ENCODE data around the gene KBTBD2. TPM values are rescaled to one million over a fixed set of nuclear protein-coding genes. Genes with fewer than 3 reads are reported as not detected.
"Not testable (repeated sequence)": the region's sequence is repeated elsewhere in the genome, so short reads cannot be mapped to it uniquely, and the experiment has no call there.

KBTBD2 gene
- total RNA-seq, 1 donor from 2014 or later, result 27.0 TPM

DNA sequence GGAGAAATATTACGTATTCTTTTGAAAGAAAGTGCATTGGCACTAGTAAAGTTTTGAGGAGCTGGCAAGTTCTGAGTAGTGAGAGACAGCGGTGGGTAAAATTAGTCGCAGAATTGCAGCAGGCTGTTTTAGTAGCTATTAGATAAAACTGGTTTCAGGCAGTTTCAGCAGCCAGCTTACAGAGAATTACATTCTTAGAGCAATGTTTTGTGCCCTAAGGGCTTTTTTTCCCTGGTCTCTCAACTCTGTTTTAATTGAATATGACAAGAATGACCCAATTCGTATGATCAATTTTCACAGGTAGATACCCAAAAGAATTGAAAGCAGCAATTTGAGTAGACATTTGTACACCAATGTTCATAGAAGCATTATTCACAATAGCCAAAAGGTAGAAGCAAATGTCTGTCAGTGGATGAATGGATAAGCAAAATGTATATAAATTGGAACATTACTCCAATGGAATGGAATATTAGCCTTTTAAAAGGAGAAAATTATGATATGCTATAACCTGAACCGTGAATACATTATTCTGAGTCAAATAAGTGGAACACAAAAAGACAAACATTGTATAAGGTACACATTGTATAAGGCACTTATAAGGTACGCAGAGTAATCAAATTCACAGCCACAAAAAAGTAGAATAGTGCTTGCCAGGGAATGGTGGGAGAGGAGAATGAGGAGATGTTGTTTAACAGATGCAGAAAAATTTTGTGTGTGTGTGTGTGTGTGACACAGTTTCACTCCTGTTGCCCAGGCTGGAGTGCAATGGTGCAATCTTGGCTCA is 5.2 kb upstream of the KBTBD2 start:
- intact Hi-C loops (cut with DNase I), result no loop called here
- DNase-seq (ENCODE audit: missing footprints), result no peak
- no peak for ATAC-seq

DNA sequence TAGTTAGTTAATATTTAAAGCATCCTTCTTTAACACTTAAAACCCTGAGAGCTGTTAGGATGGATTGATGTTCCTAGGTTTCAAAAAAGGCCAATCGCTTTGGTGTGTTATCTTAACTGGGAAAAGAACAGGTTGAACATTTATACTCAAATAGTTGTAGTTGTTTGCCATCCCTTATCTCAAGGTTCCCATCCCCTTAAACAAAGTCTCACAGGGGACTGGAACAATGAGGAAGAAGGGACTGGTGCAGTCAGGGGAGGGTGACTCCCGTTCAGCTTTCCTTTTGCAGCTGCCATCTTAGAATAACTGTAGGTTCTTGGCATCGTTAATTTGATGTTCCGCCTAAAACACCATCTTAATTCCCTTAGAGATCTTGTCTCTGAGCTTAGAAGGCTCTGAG is 2.6 kb upstream of the KBTBD2 start:
- DNase-seq (ENCODE audit: missing footprints) (no peak), ATAC-seq (no peak)
- intact Hi-C loops (cut with DNase I), result loop anchor here (5.0 kb wide), 2 partner anchors 63 to 92 kb away; partner anchors contain the start of gene FKBP9

DNA sequence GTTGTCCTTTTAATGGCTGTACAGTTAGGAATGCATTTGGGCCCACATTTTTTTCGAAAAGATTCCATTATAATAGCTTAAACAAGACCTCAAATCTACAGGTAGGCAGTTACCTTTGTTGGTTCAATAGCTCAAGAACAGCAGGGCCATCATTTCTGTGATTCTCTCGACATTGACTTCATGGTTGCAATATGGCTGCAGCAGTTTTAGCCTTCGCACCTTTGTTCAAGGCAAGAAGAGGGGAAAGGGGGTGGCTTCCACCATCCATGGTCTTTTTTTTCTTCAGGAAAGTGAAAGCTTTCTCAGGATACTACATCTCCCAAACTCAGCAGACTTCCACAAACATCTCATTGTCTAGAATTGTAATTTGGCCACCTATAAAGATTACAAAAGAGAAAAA is 2.2 kb upstream of the KBTBD2 start:
- intact Hi-C loops (cut with DNase I), result loop anchor here (2.0 to 5.0 kb wide), 3 partner anchors 47 to 91 kb away; partner anchors contain the start of gene FKBP9
- ATAC-seq, result no peak
- no peak for DNase-seq (ENCODE audit: missing footprints)

DNA sequence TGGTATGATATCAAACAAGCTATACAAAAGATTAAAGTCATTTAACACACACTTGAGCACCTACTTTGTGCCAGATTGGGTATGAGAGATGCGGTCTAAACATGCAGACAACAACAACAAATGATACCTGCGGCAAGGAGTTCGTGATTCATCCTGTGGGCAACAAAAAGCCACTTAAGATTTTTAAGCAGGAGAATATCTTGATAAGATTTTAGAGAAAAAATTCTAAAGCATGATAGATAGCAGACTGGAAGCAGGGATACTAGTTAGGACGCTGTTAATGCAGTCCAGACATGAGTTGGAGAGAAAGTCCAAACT is 1.6 kb upstream of the KBTBD2 start:
- DNase-seq (ENCODE audit: missing footprints) (no peak), ATAC-seq (no peak)
- intact Hi-C loops (cut with DNase I), result loop anchor here (2.0 to 5.0 kb wide), 3 partner anchors 46 to 91 kb away; partner anchors contain the start of gene FKBP9

DNA sequence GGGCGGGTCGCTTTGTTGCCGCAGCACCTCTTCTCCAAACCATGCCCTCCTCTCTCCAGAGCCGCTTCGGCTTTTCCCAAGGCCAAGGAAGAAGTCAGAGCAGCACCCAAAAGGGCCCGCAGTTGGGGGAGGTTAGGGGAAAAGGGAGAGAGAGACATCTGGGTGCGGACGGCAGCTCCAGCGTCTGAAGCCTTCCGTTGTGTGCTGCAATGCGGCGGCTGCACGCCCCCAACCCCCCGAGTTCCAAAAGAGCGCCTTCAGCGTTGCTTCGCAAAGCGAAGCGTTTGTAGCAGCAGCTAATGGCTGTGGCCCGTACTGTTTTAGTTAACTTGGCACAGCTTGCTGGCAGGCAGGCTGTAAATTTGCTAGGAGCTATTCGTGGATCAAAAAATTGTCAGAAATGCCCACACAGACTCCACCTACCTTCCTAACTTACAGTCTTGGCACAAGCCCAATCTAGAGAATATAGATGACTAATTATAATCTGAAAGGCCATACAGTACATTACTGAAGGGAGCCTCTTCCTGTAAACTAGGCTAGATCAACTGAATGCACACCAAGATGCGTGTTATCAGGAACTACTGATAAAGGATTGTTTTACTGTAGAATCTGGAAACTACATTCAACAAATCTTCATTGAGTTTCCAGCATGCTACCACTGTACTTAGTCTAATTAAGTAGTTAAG is 1.1 kb upstream of the KBTBD2 start:
- intact Hi-C loops (cut with DNase I), result loop anchor here (1.0 to 5.0 kb wide), 4 partner anchors 46 to 90 kb away; partner anchors contain the start of gene FKBP9
- ATAC-seq, result peak; percentile 33

DNA sequence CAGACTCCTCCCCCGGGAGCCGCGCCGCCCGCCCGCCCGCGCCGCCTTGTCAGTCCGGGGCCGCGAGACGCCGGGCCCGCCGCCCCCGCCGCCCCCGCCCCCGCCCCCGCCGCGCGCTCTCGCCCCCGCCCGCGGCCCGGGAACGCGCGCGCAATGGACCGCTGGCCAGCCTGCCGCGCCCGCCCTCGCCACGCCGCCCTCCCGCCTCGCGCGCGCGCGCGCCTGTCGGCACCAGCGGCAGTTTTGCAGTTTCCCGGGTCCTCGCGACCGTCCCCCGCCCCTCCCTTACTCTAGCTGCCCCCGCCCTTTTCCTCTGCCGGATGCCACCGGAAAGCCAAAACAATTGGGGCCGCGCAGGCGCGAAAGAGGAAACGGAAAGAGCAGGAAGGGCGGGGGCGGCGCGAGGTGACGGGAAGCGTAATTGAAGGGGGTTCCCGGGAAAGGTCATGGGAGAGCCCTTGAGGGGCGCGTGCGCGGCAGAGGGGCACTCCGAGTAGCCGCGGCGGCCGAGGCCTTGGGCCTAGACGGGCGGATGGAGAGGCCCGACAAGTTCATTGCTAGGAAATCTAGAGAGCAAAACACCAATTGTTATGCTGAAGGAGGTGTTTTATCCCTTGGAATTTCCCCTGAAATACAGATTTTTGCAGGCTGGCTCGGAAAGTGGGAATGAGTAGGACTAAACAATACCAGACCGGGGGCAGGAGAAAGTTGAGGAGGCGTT is 400 bp upstream of the KBTBD2 start:
- peak; percentile 99 for DNase-seq (ENCODE audit: missing footprints)
- intact Hi-C loops (cut with DNase I), result loop anchor here (1.0 to 5.0 kb wide), 4 partner anchors 45 to 90 kb away; partner anchors contain the start of gene FKBP9
- peak; percentile 89 for ATAC-seq

More for the DNA sequence above, 1.1 kb upstream of the KBTBD2 start:
- DNase-seq (ENCODE audit: missing footprints), result peak; percentile 68

DNA sequence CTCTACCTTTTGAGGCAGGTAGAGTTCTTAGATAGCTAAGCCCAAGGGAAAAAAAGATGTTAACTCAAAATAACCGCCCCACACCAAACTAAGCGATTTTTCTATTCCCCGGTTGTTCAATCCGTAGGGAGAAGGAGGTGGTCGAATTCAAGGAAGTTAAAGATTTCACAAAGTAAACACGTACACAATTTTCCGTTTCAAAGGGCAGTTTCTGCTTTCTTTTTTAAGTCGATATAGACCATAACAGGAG is 842 bp downstream of the KBTBD2 start:
- DNase-seq (ENCODE audit: missing footprints) (no peak), ATAC-seq (no peak)
- intact Hi-C loops (cut with DNase I), result loop anchor here (5.0 kb wide), 2 partner anchors 67 to 88 kb away; partner anchors contain the start of gene FKBP9

DNA sequence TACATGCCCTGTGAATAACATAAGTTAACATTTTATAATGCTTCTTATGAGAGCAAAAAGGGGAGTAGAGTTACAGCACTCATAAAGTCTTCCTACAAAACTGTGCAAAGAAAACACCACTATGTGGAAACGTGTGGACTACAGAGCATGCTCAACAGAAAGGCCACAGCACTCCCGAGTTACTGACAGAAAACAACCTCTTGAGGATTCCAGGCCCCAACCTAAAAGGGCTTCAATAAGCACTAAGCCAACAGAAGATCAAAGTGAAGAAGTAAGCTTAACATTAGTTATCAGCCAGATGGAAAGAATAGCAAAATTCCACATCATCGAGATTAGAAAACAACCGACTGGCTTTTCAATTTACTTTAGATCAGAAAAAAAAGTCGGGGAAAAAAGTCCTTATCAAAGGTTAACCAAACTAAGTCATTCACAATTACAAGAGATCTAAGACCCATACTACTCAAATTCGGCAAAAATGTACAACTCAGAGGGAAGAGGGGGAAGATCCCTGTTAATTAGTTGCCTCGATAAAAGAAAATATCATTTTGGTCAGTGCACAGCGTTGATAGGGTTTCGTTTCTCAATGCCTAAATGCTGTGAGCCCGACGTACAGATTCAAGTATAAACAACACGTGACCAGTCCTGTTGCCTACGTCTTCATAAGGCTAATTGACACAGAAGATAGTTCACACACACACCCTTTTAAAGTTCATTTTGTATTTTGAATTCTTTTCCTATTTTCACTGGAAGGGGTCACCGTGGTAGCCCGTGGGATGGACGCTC is 1.4 kb downstream of the KBTBD2 start:
- intact Hi-C loops (cut with DNase I), result loop anchor here (5.0 kb wide), 2 partner anchors 67 to 88 kb away; partner anchors contain the start of gene FKBP9
- DNase-seq (ENCODE audit: missing footprints) (no peak), ATAC-seq (no peak)

DNA sequence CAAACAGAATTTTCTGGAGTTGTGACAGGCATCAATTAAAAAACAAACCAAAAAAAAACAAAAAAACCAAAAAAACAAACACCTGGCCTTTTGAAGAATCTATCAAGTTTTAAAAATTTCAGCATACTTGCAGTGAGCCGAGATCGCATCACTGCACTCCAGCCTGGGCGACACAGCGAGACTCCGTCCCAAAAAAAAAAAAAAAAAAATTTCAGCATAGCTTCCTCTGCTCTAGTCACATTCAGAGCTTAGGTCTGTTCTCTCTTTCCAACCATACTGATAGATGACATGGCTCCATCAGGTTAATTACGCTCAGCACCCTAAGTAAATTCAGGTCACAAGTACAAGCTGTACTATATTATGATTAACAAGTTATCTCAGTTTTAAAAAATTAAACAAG is 3.1 kb downstream of the KBTBD2 start:
- ATAC-seq, result no peak
- intact Hi-C loops (cut with DNase I), result no loop called here
- no peak for DNase-seq (ENCODE audit: missing footprints)

DNA sequence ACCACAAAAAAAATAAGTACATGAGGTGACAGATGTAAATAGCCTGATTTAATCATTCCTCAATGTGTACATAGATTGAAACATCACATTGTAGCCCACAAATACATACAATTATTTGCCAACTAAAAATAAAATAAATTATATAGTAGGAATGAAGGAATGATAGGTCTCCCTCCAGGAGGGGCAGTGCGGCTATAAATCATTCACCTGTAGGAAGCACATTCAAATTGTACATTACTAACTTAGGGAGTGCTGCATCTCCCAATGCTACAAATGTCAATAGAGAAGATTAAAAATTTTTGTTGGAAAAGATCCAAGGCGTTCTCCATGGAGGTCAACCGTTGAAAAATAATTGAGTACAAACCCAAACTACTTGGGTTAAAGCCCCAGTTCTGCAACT is 4.2 kb downstream of the KBTBD2 start:
- intact Hi-C loops (cut with DNase I), result no loop called here
- ATAC-seq, result no peak
- no peak for DNase-seq (ENCODE audit: missing footprints)

DNA sequence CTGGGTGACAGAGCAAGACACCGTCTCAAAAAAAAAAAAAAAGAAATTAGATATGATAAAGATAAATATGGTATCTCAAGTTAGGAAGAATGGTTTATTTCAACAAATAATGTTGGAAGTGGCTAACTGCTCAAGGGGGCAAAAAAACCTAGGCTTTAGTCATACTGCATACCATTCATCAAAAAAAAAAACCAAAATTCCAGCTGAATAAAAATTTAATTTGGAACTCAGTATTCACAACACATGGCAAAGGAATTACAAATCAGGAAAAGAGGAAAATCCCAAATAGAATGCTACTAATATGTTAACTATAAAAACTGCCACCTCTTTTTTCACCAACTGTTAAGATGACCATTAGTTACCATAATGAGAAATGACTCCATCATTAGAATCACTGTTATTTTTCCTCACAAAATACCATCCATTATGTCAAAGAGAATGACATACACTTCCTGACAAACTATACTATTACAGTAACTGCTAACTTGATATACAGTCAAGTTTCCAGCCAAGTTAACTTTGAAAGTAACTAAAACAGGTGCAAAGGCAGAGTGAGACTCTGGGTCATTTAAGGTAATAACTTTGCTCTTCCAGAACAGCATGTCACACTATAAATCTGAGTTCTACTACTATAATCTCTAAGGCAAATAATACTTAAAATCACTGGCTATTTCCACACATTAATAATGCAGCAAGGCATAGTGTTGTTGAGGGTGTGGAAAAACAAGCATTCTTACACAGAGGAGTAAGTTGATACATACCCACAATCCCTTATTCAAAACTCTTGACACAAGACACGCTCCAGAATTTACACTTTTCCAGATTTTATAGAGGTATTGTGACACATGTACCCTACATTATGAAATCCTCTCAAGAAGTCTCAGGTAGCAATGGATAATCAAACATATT is 10.2 kb downstream of the KBTBD2 start:
- intact Hi-C loops (cut with DNase I), result no loop called here
- ATAC-seq (peak; percentile 17), DNase-seq (ENCODE audit: missing footprints) (no peak)

DNA sequence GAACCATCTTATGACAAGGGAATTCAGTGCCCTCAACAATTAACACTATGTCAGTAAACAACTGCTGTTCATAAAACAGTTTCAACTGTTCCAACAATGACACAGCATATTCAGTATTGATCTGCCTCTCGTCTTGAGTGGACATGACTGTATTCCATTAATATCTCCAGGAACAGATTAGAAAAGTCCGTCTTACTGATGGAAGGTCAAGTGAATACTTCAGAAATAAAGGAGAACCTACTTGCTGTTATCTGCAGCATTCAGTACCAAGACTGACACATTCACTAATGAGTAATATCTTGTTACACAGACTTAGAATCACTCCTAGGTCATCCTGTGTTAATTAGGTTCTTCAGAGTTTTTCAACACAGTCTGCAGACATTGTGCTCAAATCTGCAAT is 12.1 kb downstream of the KBTBD2 start:
- ATAC-seq (no peak), DNase-seq (ENCODE audit: missing footprints) (no peak)
- intact Hi-C loops (cut with DNase I), result no loop called here

DNA sequence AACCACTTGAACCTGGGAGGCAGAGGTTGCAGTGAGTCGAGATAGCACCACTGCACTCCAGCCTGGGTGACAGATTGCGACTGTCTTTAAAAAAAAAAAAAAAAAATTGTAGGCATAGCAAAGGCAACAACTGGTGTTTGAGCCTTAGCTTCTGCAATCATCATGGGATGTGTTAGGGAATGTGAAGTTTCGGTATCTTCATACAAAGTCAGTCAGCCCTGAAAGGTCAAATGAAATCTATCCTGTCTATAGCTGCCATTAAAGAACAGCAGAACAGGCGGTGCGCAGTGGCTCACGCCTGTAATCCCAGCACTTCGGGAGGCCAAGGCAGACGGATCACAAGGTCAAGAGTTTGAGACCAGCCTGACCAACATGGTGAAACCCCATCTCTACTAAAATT is 13.5 kb downstream of the KBTBD2 start:
- ATAC-seq; DNase-seq (ENCODE audit: missing footprints); intact Hi-C loops (cut with DNase I): not testable (repeated sequence)

DNA sequence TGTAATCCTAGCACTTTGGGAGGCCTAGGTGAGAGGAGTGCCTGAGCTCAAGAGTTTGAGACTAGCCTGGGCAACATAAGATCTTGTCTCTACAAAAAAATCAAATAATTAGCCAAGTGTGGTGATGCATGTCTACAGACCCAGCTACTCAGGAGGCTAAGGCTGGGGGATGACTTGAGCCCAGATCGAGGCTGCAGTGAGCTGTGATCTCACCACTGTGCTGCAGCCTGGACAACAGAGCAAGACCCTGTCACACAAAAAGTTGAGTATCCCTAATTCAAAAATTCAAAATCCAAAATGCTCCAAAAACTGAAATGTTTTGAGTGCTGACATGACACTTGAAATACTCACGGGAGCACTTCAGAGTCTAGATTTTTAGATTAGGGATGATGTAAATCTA is 19.1 kb downstream of the KBTBD2 start:
- ATAC-seq, result peak; percentile 17
- intact Hi-C loops (cut with DNase I), result no loop called here
- DNase-seq (ENCODE audit: missing footprints), result no peak

DNA sequence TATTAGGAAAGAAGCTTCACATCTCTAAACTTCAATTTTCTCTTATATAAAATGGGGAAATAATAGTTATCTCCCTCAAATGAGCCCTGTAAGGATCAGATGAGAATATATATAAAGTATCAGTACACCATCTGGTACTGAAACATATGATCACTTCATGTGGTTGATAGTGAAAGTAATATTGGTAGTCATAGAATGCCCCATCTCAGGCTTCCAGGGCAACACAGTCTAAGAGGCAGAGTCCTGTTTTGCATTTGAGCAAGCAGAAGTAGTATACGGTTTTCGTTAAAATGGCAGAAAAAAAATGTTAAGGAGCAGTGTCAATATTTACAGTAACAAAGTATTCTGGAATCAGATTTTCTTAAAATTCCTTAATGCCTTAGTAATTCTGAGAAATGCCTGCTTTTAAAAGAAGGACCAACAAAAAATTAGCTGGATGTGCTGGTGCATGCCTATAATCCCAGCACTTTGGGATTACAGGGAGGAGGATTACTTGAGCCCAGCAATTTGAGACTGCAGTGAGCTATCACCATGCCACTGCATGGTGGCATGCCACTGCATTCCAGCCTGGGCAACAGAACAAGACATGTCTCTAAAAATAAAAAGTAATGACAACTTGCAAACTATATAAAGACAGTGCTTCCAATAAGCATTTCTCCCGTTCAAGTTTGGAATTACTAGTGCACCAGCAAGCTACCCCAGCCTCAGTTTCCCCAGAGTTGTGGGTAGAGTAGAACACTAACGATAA is 19.8 kb downstream of the KBTBD2 start:
- DNase-seq (ENCODE audit: missing footprints), result no peak
- ATAC-seq, result peak; percentile 34
- intact Hi-C loops (cut with DNase I), result no loop called here

DNA sequence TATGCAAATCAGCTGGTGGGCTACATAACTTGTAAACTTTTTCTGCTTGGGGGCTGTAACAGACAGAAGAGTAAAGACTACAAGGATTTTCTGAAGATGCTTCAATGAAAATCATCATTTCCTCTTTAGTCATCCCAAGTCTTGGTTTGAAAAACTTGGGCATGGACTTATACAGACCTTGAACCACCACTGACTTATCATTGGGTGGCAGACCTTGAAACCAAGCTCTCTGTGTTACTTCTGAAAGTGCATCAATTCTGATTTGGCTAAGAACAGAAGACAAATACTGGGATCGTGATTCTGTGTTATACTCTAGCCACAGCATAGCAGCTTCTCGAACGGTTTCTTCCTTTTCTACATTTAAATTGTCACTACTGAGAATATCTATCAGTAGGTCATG is 21.3 kb downstream of the KBTBD2 start:
- intact Hi-C loops (cut with DNase I), result no loop called here
- ATAC-seq (no peak), DNase-seq (ENCODE audit: missing footprints) (no peak)

DNA sequence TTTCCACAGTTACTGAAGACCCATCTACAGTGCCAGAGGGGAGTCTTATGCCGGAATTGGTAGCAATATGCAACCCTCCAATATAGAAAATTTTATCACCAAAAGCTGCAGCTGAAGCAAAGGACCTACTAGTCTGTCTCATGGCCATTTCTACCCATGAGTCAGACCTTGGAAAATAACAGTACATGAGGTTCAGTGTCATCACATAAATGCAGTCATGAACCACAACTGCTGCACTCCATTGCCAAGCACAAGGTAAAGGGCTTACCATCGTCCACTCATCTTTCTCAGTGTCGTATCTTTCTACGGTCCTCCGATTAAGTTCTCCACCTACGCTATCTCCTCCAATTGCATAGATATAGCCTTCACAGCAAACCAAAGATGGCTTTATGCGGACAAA is 21.8 kb downstream of the KBTBD2 start:
- ATAC-seq (no peak), DNase-seq (ENCODE audit: missing footprints) (no peak)
- intact Hi-C loops (cut with DNase I), result no loop called here

Data from Right ventricle myocardium inferior (tissue), 1 donor.